Gastroesophageal sphincter (tissue), 4 donors: Measurements from ENCODE around the gene FREM1. TPM values are rescaled to one million over a fixed set of nuclear protein-coding genes. Genes with fewer than 3 reads are reported as not detected.

Experiments
- ATAC-seq: fragments of 150-250 bp; one replicate; pipeline ENCODE4 v1.9.1; 2016; ENCODE audit warnings: mild to moderate bottlenecking, moderate library complexity
- H3K27ac ChIP-seq, 4 donors: fragments of 200-600 bp; sonication (generic) in 3 of 4; 1 replicate in 3 of 4; 2 replicates in 1 of 4; pipeline ENCODE4 v1.5.1; 2016 to 2019
- H3K27me3 ChIP-seq: fragments of 200-600 bp; sonication (generic); one replicate; pipeline ENCODE4 v1.5.1; 2019
- H3K36me3 ChIP-seq, 2 donors: fragments of 200-600 bp; sonication (generic); one replicate each; pipeline ENCODE4 v1.5.1; 2019; ENCODE audit warnings: control low read depth in 1 of 2
- H3K4me1 ChIP-seq, 3 donors: fragments of 200-600 bp; sonication (generic); 1 replicate in 2 of 3; 2 replicates in 1 of 3; pipeline ENCODE4 v1.5.1; 2016 to 2019; ENCODE audit warnings: control low read depth in 2 of 3
- H3K4me3 ChIP-seq, 2 donors: fragments of 200-600 bp; sonication (generic); one replicate each; pipeline ENCODE4 v1.5.1; 2019; ENCODE audit warnings: mild to moderate bottlenecking in 1 of 2, moderate library complexity in 1 of 2
- H3K9me3 ChIP-seq, 3 donors: fragments of 200-600 bp; sonication (generic); one replicate each; pipeline ENCODE4 v1.5.1; 2017 to 2019; ENCODE audit warnings: control low read depth in 2 of 3
- EP300 ChIP-seq: sonication (generic); formaldehyde crosslinking; IDR thresholded peaks from one replicate; pipeline ENCODE4 v1.6.1; 2017; ENCODE audit warnings: antibody characterized with exemption, mild to moderate bottlenecking
- POLR2A ChIP-seq, 2 donors: fragments of 450-650 bp; IDR thresholded peaks; one replicate each; pipeline ENCODE4 v1.6.1; 2017; ENCODE audit warnings: antibody characterized with exemption in 2 of 2, mild to moderate bottlenecking in 2 of 2, moderate library complexity in 1 of 2
- POLR2AphosphoS5 ChIP-seq: sonication (generic); formaldehyde crosslinking; IDR thresholded peaks from one replicate; pipeline ENCODE4 v1.6.1; 2017; ENCODE audit warnings: antibody characterized with exemption
- WGBS, 2 donors: methylation state at CpG; one replicate each; pipeline ENCODE4 v1.1.5; 2018; ENCODE audit warnings: low coverage in 1 of 2; 5-methylcytosine and 5-hydroxymethylcytosine counted together
- total RNA-seq, 4 donors: library from RNA; depleted of rRNA; stranded (reverse); fragments of >200 nt; gene quantifications; one replicate each; pipeline ENCODE4 v1.1.0, GENCODE V29; 2016
- TF ChIP-seq, protein P1 (sequence below), 4 experiments: fragments of 200-600 bp in 2 of 4; fragments of 450-650 bp in 2 of 4; sonication (generic) in 1 of 4; IDR thresholded peaks; one replicate each; pipeline ENCODE4 v1.5.1; 2017 to 2019; ENCODE audit warnings: antibody characterized with exemption in 4 of 4, mild to moderate bottlenecking in 2 of 4, moderate library complexity in 2 of 4

Gene FREM1
- total RNA-seq, 4 donors from 2014 or later = 0.59 to 4.8 (median 2.7) TPM

DNA sequence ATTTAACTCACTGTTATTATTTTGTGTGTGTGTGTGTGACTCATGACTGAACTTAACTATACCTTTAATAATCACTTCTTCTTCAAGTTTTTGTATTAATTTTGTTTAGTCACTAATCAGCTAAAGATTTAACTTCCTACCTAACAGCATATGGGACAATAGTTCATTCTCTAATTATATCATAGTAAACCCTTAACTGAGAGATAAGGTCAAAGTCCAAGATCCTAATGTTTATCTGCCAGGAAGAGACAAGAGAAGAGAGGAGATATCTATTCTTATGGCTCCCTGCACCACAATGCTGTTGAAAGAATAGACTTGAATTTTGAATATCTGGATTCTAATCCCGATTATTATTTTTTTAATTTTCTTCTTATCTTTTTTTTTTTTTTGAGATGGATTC lies 28.1 kb downstream of the FREM1 start:
- H3K27ac ChIP-seq = no peak overlapping the region
- no peaks in the 10 kb centered on the region for H3K36me3 ChIP-seq
- no peaks in the 10 kb centered on the region for H3K4me1 ChIP-seq
- no peak for ATAC-seq
- H3K4me3 ChIP-seq = no peak overlapping the region
- no peak for TF ChIP-seq EP300
- TF ChIP-seq POLR2A (IDR thresholded peaks at IDR 0.05) = no peak
- TF ChIP-seq, protein P1, sequence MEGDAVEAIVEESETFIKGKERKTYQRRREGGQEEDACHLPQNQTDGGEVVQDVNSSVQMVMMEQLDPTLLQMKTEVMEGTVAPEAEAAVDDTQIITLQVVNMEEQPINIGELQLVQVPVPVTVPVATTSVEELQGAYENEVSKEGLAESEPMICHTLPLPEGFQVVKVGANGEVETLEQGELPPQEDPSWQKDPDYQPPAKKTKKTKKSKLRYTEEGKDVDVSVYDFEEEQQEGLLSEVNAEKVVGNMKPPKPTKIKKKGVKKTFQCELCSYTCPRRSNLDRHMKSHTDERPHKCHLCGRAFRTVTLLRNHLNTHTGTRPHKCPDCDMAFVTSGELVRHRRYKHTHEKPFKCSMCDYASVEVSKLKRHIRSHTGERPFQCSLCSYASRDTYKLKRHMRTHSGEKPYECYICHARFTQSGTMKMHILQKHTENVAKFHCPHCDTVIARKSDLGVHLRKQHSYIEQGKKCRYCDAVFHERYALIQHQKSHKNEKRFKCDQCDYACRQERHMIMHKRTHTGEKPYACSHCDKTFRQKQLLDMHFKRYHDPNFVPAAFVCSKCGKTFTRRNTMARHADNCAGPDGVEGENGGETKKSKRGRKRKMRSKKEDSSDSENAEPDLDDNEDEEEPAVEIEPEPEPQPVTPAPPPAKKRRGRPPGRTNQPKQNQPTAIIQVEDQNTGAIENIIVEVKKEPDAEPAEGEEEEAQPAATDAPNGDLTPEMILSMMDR (IDR thresholded peaks at IDR 0.05) = no peak
- TF ChIP-seq POLR2AphosphoS5 = no peak
- no peaks in the 10 kb centered on the region for H3K27me3 ChIP-seq
- no peaks in the 10 kb centered on the region for H3K9me3 ChIP-seq
- WGBS, 2 donors = 75 to 80% methylated on average over 1 of the region's 1 CpG

DNA sequence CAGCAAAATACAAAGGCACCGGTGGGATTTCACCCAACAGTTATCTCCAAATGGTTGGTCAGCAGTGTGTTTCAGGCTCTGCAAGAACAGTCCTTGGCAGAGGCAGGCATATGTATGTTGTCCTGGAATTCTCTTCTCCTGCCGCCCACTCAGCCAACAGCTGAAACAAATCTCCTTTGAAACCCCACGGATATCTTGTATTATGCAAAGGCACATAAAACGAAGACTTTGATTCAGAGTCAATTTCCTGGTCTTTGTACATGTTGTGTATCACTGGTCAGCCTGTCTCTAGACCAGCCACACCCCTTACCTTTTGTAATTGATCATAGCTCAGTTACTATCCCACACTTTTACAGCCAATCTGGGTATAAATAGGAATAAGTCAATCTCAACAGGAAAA lies 29.2 kb downstream of the FREM1 start:
- TF ChIP-seq, protein P1 (IDR thresholded peaks at IDR 0.05) = no peak
- TF ChIP-seq EP300 (no peak), POLR2AphosphoS5 (no peak), POLR2A (IDR thresholded peaks at IDR 0.05) (no peak)
- H3K4me1 ChIP-seq = no peaks in the 10 kb centered on the region
- WGBS, 2 donors = 25 to 51% methylated on average over 3 to 4 of the region's 4 CpGs
- ATAC-seq = no peak
- H3K9me3 ChIP-seq = no peaks in the 10 kb centered on the region
- no peak overlapping the region for H3K4me3 ChIP-seq
- H3K36me3 ChIP-seq = no peaks in the 10 kb centered on the region
- no peaks in the 10 kb centered on the region for H3K27me3 ChIP-seq
- no peak overlapping the region for H3K27ac ChIP-seq

DNA sequence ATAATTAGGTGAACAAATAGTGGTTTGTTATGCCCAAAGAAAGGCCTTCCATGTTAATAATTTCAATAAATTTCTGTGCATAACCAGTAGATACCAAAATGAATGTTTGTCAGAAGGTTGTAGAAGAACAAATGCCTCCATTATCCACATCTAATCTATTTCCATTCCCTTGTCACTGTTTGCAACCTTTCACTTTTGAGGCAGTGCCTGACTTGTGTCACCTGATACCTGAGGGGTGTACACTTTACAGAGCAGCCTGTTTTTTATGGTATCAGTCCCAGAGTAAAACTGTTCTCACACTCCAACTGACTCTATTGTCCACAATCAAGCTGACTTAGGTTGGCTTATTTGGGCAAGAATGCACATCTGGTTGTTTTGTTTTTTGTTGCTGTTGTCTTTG lies 40.1 kb downstream of the FREM1 start:
- Histone ChIP-seq H3K27ac (no peak overlapping the region), H3K36me3 (no peaks in the 10 kb centered on the region), H3K4me3 (no peak overlapping the region), H3K9me3 (no peaks in the 10 kb centered on the region), H3K27me3 (no peaks in the 10 kb centered on the region), H3K4me1 (no peaks in the 10 kb centered on the region)
- no peak for ATAC-seq
- TF ChIP-seq POLR2A (IDR thresholded peaks at IDR 0.05) (no peak), EP300 (no peak), POLR2AphosphoS5 (no peak)
- TF ChIP-seq, protein P1 (IDR thresholded peaks at IDR 0.05) = no peak

DNA sequence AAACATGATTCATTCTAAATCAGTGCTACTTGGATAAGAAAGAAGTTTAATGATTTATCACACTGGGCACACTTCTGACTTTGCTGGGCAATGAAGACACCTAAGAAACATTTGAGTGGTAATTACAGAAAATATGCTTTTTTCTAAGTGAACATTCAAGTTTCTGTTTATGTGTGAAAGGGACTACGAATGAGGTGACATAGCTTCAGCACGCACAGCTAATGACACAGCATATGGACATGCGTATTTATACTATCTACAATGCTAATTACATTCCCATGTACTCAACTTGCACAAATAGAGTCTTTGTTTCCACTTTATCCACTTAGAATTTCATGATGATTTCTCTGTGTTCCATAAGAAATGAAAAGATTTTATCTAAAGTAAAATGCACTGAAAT lies 40.6 kb downstream of the FREM1 start:
- no peak overlapping the region for H3K27ac ChIP-seq
- ATAC-seq = no peak
- no peak overlapping the region for H3K4me3 ChIP-seq
- 59 to 68% methylated on average over 3 of the region's 3 CpGs for WGBS, 2 donors
- no peaks in the 10 kb centered on the region for H3K9me3 ChIP-seq
- no peaks in the 10 kb centered on the region for H3K27me3 ChIP-seq
- no peak for TF ChIP-seq EP300
- TF ChIP-seq, protein P1 (IDR thresholded peaks at IDR 0.05) = no peak
- no peak for TF ChIP-seq POLR2A (IDR thresholded peaks at IDR 0.05)
- no peak for TF ChIP-seq POLR2AphosphoS5
- no peaks in the 10 kb centered on the region for H3K4me1 ChIP-seq
- H3K36me3 ChIP-seq = no peaks in the 10 kb centered on the region

DNA sequence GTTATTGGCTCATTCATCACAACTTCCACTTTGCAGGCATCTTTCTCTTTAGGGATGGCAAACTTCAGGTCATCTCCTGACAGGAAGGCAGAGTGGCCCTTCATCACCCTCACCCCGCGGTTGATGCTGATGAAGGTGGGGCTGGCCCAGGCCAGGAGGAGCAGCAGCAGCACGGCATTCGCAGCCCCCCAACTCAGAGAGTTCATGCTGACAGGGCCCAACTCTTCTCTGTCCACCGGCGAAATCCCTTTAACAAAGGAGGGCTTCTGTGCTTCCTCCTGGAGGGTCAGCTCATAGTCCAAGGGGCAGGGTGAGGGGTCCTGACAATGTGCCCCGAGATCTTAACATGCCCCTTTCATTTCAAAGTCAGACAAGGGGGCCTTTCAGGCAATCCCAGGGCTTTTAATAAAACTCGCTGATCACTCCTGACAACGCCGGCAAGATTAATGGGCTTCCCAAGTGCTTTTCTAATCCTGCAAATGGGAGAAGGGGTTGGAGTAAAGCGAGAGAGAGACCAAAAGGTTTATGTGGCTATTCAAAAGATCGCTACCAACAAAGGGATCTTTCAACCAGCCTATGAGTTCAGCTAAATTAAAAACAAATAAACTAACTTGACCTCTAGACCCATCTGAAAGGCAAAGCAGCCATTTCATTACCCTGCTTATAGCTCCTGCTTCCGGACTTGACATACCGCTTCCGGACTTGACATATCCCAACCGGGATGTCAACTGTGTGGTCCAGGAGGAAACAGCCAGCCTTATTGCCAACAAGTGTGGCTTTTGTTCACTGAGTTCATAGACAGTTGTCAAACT lies 41.2 kb downstream of the FREM1 start:
- TF ChIP-seq, protein P1 (IDR thresholded peaks at IDR 0.05) = no peak
- TF ChIP-seq POLR2AphosphoS5 (no peak), POLR2A (IDR thresholded peaks at IDR 0.05) (no peak), EP300 (no peak)
- Histone ChIP-seq H3K27ac (no peak overlapping the region), H3K36me3 (no peaks in the 10 kb centered on the region), H3K4me1 (no peaks in the 10 kb centered on the region), H3K4me3 (no peak overlapping the region), H3K27me3 (no peaks in the 10 kb centered on the region), H3K9me3 (no peaks in the 10 kb centered on the region)
- no peak for ATAC-seq
- WGBS, 2 donors = 41 to 67% methylated on average over 7 to 9 of the region's 16 CpGs
